H9 (cell line): Measurements from ENCODE around the gene ADAMTSL2. TPM values are rescaled to one million over a fixed set of nuclear protein-coding genes. Genes with fewer than 3 reads are reported as not detected.

ENCODE experiments used
- DNase-seq: peaks from one replicate; pipeline ENCODE4 v3.0.0-alpha.2; 2017
- H2AFZ ChIP-seq: one replicate; pipeline ENCODE4 v1.6.1; 2013; ENCODE audit warnings: mild to moderate bottlenecking, low read length, control low read depth, moderate library complexity
- H2AK5ac ChIP-seq: 2 replicates; pipeline ENCODE4 v1.6.1; 2013; ENCODE audit warnings: low read length, control low read depth, mixed read lengths; ENCODE audit not compliant: insufficient read length
- H2BK120ac ChIP-seq: one replicate; pipeline ENCODE4 v1.6.1; 2013; ENCODE audit warnings: low read depth, mild to moderate bottlenecking, low read length, control low read depth, inconsistent platforms; ENCODE audit not compliant: poor library complexity, severe bottlenecking
- H2BK12ac ChIP-seq: 2 replicates; pipeline ENCODE4 v1.6.1; 2013; ENCODE audit warnings: low read length, control low read depth, mixed read lengths, low read depth; ENCODE audit not compliant: insufficient read length
- H2BK15ac ChIP-seq: 2 replicates; pipeline ENCODE4 v1.6.1; 2013; ENCODE audit warnings: low read depth, low read length, control low read depth
- H2BK20ac ChIP-seq: one replicate; pipeline ENCODE4 v1.6.1; 2013; ENCODE audit warnings: low read depth, mild to moderate bottlenecking, low read length, control low read depth, inconsistent platforms; ENCODE audit not compliant: poor library complexity, severe bottlenecking
- H2BK5ac ChIP-seq: 2 replicates; pipeline ENCODE4 v1.6.1; 2013; ENCODE audit warnings: low read length, control low read depth, mixed read lengths; ENCODE audit not compliant: insufficient read length
- H3K14ac ChIP-seq: 2 replicates; pipeline ENCODE4 v1.6.1; 2013; ENCODE audit warnings: low read length, control low read depth; ENCODE audit not compliant: insufficient read depth
- H3K18ac ChIP-seq: 2 replicates; pipeline ENCODE4 v1.6.1; 2013; ENCODE audit warnings: low read depth, mild to moderate bottlenecking, mixed read lengths, low read length, control low read depth; ENCODE audit not compliant: insufficient read length
- H3K23ac ChIP-seq: 2 replicates; pipeline ENCODE4 v1.6.1; 2013; ENCODE audit warnings: low read length, control low read depth, mixed read lengths, low read depth; ENCODE audit not compliant: insufficient read length
- H3K23me2 ChIP-seq: 2 replicates; pipeline ENCODE4 v1.6.1; 2013; ENCODE audit warnings: low read depth, mild to moderate bottlenecking, mixed read lengths, low read length, control low read depth; ENCODE audit not compliant: insufficient read length, poor library complexity, severe bottlenecking
- H3K27ac ChIP-seq: 2 replicates; pipeline ENCODE4 v1.5.1; 2013; ENCODE audit warnings: low read length, control low read depth, mixed read lengths, low read depth; ENCODE audit not compliant: insufficient read length
- H3K27me3 ChIP-seq: 2 replicates; pipeline ENCODE4 v1.6.1; 2013; ENCODE audit warnings: low read length, control low read depth, inconsistent platforms; ENCODE audit not compliant: insufficient read depth
- H3K4ac ChIP-seq: 2 replicates; pipeline ENCODE4 v1.6.1; 2013; ENCODE audit warnings: low read depth, mild to moderate bottlenecking, control low read depth, inconsistent platforms, low read length, moderate library complexity
- H3K4me1 ChIP-seq: 2 replicates; pipeline ENCODE4 v1.6.1; 2013; ENCODE audit warnings: low read length, control low read depth, inconsistent platforms; ENCODE audit not compliant: insufficient read depth
- H3K4me2 ChIP-seq: 2 replicates; pipeline ENCODE4 v1.6.1; 2013; ENCODE audit warnings: low read length, control low read depth, mixed read lengths; ENCODE audit not compliant: insufficient read length, insufficient read depth
- H3K56ac ChIP-seq: 2 replicates; pipeline ENCODE4 v1.6.1; 2013; ENCODE audit warnings: low read depth, mild to moderate bottlenecking, mixed read lengths, low read length, control low read depth; ENCODE audit not compliant: insufficient read length
- H3K79me1 ChIP-seq: 2 replicates; pipeline ENCODE4 v1.6.1; 2013; ENCODE audit warnings: low read depth, mild to moderate bottlenecking, moderate library complexity, low read length, control low read depth, inconsistent platforms; ENCODE audit not compliant: insufficient read depth, poor library complexity, severe bottlenecking
- H3K79me2 ChIP-seq: 2 replicates; pipeline ENCODE4 v1.6.1; 2013; ENCODE audit warnings: low read length, control low read depth, inconsistent platforms; ENCODE audit not compliant: insufficient read depth
- H3K9ac ChIP-seq: 2 replicates; pipeline ENCODE4 v1.6.1; 2013; ENCODE audit warnings: low read length, control low read depth, mixed read lengths; ENCODE audit not compliant: insufficient read length; ENCODE audit errors: extremely low read depth
- H3K9me3 ChIP-seq: one replicate; pipeline ENCODE4 v1.6.1; 2013; ENCODE audit warnings: low read depth, low read length, inconsistent platforms; ENCODE audit not compliant: control insufficient read depth
- H3T11ph ChIP-seq: one replicate; pipeline ENCODE4 v1.6.1; 2013; ENCODE audit warnings: mild to moderate bottlenecking, low read length, control low read depth, inconsistent platforms
- H4K20me1 ChIP-seq: one replicate; pipeline ENCODE4 v1.6.1; 2013; ENCODE audit not compliant: control insufficient read depth, insufficient read length, insufficient read depth
- H4K5ac ChIP-seq: 2 replicates; pipeline ENCODE4 v1.6.1; 2013; ENCODE audit warnings: low read depth, mild to moderate bottlenecking, mixed read lengths, low read length, control low read depth; ENCODE audit not compliant: insufficient read length
- H4K8ac ChIP-seq: replicated peaks from 2 replicates; pipeline ENCODE4 v1.6.1; 2013; ENCODE audit warnings: low read length, control low read depth, mixed read lengths, low read depth; ENCODE audit not compliant: insufficient read length
- H4K91ac ChIP-seq: 2 replicates; pipeline ENCODE4 v1.6.1; 2013; ENCODE audit warnings: low read depth, mild to moderate bottlenecking, moderate library complexity, mixed read lengths, low read length, control low read depth; ENCODE audit not compliant: insufficient read length
- H3K27ac Mint-ChIP-seq, 3 experiments: 2 replicates in 2 of 3; 3 replicates in 1 of 3; pipeline ENCODE4 v1.8.0; 2020 to 2021; ENCODE audit warnings: mixed read lengths in 3 of 3, mild to moderate bottlenecking in 1 of 3, moderate library complexity in 1 of 3
- H3K27me3 Mint-ChIP-seq: 2 replicates; pipeline ENCODE4 v1.8.0; 2021; ENCODE audit warnings: low read depth, mild to moderate bottlenecking, moderate library complexity, mixed read lengths
- H3K36me3 Mint-ChIP-seq, 3 experiments: 2 replicates in 2 of 3; 3 replicates in 1 of 3; pipeline ENCODE4 v1.8.0; 2020 to 2021; ENCODE audit warnings: low read depth in 3 of 3, mixed read lengths in 3 of 3; ENCODE audit not compliant: insufficient read depth in 1 of 3
- H3K4me1 Mint-ChIP-seq, 2 experiments: 2 replicates each; pipeline ENCODE4 v1.8.0; 2020; ENCODE audit warnings: mixed read lengths in 2 of 2
- H3K4me3 Mint-ChIP-seq, 2 experiments: 2 replicates in 1 of 2; 3 replicates in 1 of 2; pipeline ENCODE4 v1.8.0; 2020 to 2021; ENCODE audit warnings: mild to moderate bottlenecking in 2 of 2, mixed read lengths in 2 of 2, moderate library complexity in 1 of 2
- H3K9me3 Mint-ChIP-seq, 2 experiments: 2 replicates in 1 of 2; 3 replicates in 1 of 2; pipeline ENCODE4 v1.8.0; 2020; ENCODE audit warnings: mild to moderate bottlenecking in 2 of 2, mixed read lengths in 2 of 2, moderate library complexity in 1 of 2
- CTCF ChIP-seq: fragments of 200-600 bp; sonication (generic); conservative IDR thresholded peaks from 3 replicates; pipeline ENCODE4 v1.8.0; 2021; ENCODE audit warnings: antibody characterized with exemption, mild to moderate bottlenecking
- WGBS: extraction: QIAGEN DNeasy Blood & Tissue Kit; methylation state at CpG from one replicate; pipeline ENCODE4 v1.1.7; 2013; ENCODE audit warnings: missing lambda C conversion rate, low lambda C conversion rate, mixed read lengths; ENCODE audit not compliant: insufficient read length; ENCODE audit errors: extremely low coverage; 5-methylcytosine and 5-hydroxymethylcytosine counted together
- total RNA-seq: library from RNA; stranded (reverse); gene quantifications from 2 replicates; pipeline ENCODE4 v1.2.1, GENCODE V29; 2021

Gene ADAMTSL2
- total RNA-seq, 1 experiment from 2014 or later, result 0.61 TPM

- H2AFZ ChIP-seq, result no peak within 1 kb of the TSS
- H3K9me3 ChIP-seq, result no peaks in the 10 kb centered on the region
- Mint-ChIP-seq H3K4me3 (no peak within 1 kb of the TSS), H3K27me3 (peaks cover 18% of the 10 kb centered on the region), H3K27ac (peak within 1 kb of the TSS in 1 of 3 experiments; percentile 2; a peak in 2 of 7 replicates), H3K9me3 (no peaks in the 10 kb centered on the region), H3K36me3 (no peaks in the 10 kb centered on the region; a peak in 1 of 7 replicates), H3K4me1 (peaks cover 23 to 40% of the 10 kb centered on the region in 2 experiments)
- H2BK120ac ChIP-seq, result no peak within 1 kb of the TSS
- no peak within 1 kb of the TSS for H4K91ac ChIP-seq
- H2BK15ac ChIP-seq, result no peak within 1 kb of the TSS
- H2BK5ac ChIP-seq, result no peak within 1 kb of the TSS
- H3K4ac ChIP-seq, result no peak within 1 kb of the TSS
- H3K9ac ChIP-seq, result no peak within 1 kb of the TSS
- no peak for DNase-seq
- H3K79me2 ChIP-seq, result no peaks in the 10 kb centered on the region
- H3K23ac ChIP-seq, result no peak within 1 kb of the TSS
- no peak within 1 kb of the TSS for H3K14ac ChIP-seq
- peaks cover 4% of the 10 kb centered on the region; the same call in 1 of the 2 replicates for H3K4me1 ChIP-seq
- no peak within 1 kb of the TSS for H3K56ac ChIP-seq
- H2BK20ac ChIP-seq, result no peak within 1 kb of the TSS
- no peak for TF ChIP-seq CTCF
- H3K4me2 ChIP-seq, result no peak within 1 kb of the TSS
- H4K5ac ChIP-seq, result no peak within 1 kb of the TSS
- WGBS, result no CpG with 5 or more reads among the region's 17 CpGs
- no peaks in the 10 kb centered on the region for H4K20me1 ChIP-seq
- H3K27me3 ChIP-seq, result no peaks in the 10 kb centered on the region
- no peak within 1 kb of the TSS for H3T11ph ChIP-seq
- H3K23me2 ChIP-seq, result no peaks in the 10 kb centered on the region
- H2AK5ac ChIP-seq, result no peak within 1 kb of the TSS
- H3K27ac ChIP-seq, result no peak within 1 kb of the TSS
- H4K8ac ChIP-seq, result no peak within 1 kb of the TSS
- H2BK12ac ChIP-seq, result no peak within 1 kb of the TSS
- no peak within 1 kb of the TSS for H3K18ac ChIP-seq
- H3K79me1 ChIP-seq, result no peaks in the 10 kb centered on the region
These were observed 9.8 kb upstream of the ADAMTSL2 start, which contains the start of gene MYMK for GRCh38 chr9:133524679-133525228. Gene MYMK, minus strand, starts transcription at chr9:133524959. Its CDS starts 115 bp downstream, at chr9:133524844.
